ENCODE measurements around the gene SNRPE.
"Not testable (repeated sequence)": the region's sequence is repeated elsewhere in the genome, so short reads cannot be mapped to it uniquely, and the experiment has no call there.

Gene SNRPE

DNA sequence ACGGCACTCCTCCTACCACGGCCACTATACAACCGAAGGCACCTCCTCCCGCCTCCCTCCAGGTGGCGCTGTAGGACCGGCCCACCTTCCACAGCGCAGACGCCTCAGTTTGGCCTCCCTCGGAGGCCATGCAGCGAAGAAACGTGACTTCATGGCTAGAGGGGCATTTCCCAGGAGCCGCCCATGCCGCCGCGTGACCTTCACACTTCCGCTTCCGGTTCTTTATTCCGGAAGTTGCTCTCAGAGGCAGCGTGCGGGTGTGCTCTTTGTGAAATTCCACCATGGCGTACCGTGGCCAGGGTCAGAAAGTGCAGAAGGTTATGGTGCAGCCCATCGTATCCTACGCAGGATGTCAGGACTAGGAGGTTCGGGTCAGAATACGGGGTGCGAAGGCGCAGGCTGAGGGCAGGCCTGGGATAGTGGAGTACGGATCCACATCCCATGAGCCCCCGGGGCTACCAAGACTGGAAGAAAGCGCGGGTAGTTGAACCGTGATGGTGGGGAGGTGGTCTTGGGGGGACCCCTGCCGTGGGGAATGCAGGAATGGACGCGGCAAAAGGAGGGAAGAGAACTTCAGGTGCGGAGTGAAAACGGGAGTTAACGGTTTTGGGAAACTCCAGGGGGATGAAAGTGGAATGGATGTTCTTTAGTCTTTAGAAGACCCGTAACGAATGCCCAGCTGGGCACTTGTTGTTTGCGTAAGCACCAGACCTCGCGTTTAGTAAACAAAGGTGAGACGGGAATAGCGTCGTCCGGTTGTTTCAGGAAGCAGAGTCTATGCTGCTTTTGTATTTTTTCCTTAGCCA is at the start of gene SNRPE:
SNRPE (plus strand) TSS at position 221 of the 806 bp plus-strand sequence; CDS start at position 282, 61 bp downstream.
- DNase-seq: peak; percentile 94

DNA sequence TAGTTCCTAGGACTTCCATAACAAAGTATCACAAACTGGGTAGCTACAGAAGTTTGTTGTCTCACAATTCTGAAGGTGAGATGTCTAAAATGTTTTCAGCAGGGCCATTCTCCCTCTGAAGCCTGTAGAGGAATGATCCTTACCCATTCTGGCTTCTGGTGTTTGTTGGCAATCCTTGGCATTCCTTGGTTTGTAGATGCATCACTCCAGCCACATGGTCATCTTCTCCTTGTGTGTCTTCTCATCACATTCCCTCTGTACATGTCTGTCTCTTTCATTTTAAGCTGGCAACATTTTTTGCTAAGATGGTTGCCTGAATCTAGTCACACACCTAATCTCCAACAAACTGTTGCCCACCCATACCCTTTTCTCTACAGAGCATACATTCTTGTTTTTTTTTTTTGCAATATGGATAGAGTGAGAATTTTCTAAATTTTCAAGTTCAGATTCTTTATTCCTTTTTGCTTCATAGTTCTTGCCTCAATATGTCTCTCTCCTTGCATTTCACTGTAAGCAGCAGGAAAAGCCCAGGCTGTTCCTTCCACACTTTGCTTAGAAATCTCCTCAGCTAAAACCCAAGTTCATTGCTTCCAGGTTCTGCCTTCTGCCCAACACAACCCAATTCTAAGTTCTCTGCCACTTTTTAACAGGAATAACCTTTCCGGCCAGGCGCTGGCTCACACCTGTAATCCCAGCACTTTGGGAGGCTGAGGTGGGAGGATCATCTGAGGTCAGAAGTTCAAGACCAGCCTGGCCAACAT is 47.6 kb upstream of the SNRPE start:
- no peak for DNase-seq

GRCh38 chr1:203818399-203818798 is 43.0 kb upstream of the SNRPE start:
- DNase-seq: no peak

DNA sequence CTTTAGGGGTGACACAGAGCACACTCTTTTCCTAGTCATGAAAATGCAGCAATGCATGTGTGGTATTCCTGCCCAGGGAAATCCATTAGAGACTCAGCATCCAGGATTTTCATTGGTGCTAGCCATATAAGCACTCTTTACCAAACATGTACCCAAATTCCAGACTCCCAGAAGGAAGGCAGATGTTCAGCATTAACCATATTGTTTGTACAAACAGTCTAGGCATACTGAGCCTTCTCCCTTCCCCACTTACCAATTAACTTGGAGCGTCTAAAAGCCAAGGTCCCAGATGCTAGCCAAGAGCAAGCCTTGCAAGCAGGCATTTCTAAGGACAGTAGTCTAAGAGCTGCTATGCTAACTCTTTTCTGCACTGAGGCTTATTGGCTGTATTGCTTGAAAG is 38.1 kb upstream of the SNRPE start:
- DNase-seq: no peak

GRCh38 chr1:203826175-203826574 is 35.2 kb upstream of the SNRPE start:
- DNase-seq: no peak

- no peak for DNase-seq
Measured at GRCh38 chr1:203828002-203828401, 33.4 kb upstream of the SNRPE start.

DNA sequence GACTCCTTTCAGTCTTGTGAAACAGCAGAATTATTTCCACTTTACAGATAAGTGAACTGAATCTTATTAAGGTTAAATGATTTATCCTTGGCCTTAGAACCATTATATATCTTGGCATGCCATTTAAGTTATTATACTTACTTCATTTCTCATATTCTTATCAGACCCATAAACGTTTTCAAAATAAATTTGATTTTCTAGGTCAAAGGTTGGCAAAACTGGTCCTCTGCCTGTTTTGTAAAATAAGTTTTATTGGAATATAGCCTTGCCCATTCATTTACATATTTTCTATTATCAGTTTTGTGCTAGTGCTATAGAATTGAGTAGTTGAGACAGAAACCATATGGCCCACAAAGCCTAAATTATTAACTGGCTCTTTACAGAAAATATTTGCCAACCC is 32.9 kb upstream of the SNRPE start:
- DNase-seq: no peak

GRCh38 chr1:203829247-203829646 is 32.2 kb upstream of the SNRPE start:
- DNase-seq: not testable (repeated sequence)

DNA sequence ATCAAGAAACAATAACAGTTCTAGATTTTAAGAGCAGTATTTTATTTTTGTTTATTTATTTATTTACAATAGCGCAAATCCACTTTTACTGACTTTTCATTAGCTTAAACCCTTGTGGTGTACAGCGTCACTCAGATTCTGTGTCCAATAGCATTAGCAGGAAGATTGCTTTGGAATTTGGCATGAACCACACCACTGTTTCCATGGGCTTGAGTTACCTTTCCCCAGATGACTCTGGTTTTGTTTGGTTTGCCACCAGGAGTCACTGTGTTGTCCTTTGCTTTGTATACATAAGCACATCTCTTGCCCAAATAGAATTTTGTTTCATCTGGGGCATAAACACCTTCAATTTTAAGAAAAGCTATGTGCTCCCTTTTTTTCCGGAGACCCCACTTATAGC is 25.9 kb upstream of the SNRPE start:
- no peak for DNase-seq

- no peak for DNase-seq
Measured at GRCh38 chr1:203839081-203839480, 22.3 kb upstream of the SNRPE start.

GRCh38 chr1:203840208-203840808 is 21.1 kb upstream of the SNRPE start:
- no peak for DNase-seq

GRCh38 chr1:203842559-203842876 is 18.9 kb upstream of the SNRPE start:
- no peak for DNase-seq

DNA sequence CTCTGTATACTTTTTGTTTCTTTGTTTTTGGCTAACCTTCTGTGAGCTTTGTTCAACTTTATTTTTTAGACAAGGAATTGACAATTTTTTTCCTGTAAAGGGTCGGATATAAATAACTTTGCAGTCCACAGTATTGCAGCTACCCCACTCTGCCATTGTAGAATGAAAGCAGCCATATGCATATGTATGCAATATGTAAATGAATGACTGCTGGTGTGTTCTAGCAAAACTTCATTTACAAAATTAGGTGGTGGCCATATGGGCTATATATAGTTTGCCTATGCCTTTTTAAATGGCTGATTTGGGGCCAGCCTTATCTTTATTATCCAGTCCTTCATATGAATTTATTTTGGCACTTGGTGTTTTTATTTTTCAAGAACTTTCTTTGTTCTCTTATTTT is 18.0 kb upstream of the SNRPE start:
- no peak for DNase-seq

- not testable (repeated sequence) for DNase-seq
Measured at GRCh38 chr1:203853112-203853511, 8.3 kb upstream of the SNRPE start.

DNA sequence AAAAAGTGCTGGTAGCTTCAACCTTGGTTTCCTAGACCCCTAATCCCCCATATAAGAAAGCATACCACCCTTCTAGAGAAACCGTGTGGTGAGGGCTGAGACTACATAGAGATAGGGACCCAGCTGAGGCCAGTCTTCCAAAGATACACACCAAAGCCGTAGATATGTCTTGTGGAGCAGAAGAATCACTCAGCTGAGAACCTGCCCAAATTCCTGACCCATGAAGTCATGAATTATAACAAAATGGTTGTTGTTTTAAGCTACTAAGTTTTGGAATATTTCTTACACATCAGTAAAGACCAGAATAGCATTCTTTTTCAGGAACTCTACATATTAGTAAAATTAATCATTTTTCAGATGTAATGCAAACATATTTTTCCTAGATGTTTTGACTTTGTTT is 3.3 kb upstream of the SNRPE start:
- no peak for DNase-seq

GRCh38 chr1:203858975-203859374 is 2.4 kb upstream of the SNRPE start:
- DNase-seq: no peak

DNA sequence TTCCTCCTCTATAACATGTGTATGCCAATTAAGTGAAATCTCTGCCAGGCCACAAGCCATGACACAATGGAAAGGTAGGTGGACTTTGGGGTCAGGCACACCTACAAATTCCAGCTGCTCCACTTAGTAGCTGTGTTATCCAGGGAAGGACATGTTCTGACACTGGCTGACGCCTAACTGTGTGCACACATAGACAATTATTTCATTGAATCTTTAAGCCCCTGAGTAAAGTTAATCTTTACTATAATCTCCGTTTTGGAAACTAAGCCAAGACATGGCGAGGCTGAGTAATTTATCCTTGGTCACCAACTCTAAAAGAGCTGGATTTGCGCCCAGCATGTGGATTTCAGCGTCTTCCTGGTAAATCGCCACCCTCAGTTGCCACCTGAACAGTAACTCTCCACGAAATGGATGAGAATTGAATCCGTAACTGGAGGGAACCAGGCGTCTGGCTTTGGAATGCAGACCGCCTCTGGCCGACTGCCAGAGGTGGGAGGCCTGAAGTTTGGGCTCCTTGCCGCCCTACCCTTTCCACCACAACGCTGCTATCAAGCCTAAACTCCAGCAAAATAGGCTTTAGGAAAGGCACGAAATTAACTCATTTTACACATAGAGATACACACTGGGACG is 888 bp upstream of the SNRPE start:
- DNase-seq: no peak

DNA sequence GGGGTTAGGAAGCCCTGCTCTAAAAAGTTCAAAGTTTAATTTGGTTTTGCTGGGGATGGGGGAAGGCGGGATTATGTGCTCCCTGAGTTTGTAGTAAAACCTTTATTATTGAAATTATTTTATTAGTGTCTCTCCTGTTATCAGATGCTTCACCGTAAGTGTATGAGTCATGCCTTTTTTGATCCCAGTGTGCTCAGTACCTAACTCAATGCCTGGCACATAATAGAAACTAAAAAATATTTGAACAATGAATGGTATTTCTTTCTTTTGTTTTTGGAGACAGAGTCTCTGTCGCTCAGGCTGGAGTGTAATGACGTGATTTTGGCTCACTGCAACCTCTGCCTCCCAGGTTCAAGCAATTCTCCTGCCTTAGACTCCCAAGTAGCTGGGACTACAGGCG is 6.4 kb downstream of the SNRPE start:
- no peak for DNase-seq

- no peak for DNase-seq
Measured at GRCh38 chr1:203870245-203870644, 8.8 kb downstream of the SNRPE start.

GRCh38 chr1:203871114-203871880 is 9.9 kb downstream of the SNRPE start:
- DNase-seq: no peak

DNA sequence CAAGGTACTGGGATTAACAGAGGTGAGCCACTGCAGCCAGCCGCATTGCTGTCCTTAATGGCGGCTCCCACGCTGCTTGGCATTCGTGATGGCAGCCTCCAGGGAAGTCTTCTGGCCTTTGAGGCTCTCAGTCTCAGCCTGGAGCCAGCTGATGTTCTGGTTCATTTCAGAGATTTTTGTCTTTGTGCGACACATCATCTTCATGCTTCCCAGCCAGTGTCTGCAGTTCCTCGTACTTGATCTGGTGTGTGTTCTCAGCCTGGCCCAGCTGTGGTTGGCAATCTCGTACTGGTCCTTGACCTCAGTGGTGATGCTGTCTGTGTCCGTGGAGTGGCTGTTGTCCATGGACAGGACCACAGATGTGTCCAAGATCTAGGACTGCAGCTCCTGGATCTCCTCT is 11.7 kb downstream of the SNRPE start:
- DNase-seq: no peak

DNA sequence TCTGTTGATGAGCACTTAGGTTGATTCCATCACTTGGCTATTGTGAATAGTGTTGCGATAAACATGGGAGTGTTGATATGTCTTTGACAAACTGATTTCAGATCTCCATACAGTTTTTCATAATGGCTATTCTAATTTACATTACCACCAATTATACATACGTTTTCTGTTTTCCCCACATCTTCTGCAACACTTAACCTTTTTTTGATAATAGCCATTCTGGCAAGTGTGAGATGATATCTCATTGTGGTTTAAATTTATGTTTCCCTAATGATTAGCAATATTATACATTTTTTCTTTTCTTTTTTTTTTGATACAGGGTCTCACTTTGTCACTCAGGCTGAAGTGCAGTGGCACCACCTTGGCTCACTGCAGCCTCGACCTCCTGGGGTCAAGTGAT is 17.0 kb downstream of the SNRPE start:
- DNase-seq: no peak

- DNase-seq: no peak
Measured at GRCh38 chr1:203880606-203881005, 19.2 kb downstream of the SNRPE start.
